Gastroesophageal sphincter (tissue), 3 donors: ENCODE results near the gene CPNE7.

Experiments used
- CTCF ChIP-seq, 4 experiments: fragments of 200-600 bp in 2 of 4; fragments of 450-650 bp in 2 of 4; sonication (generic) in 1 of 4; IDR thresholded peaks; one replicate each; pipeline ENCODE4 v1.5.1; 2017 to 2019; ENCODE audit warnings: antibody characterized with exemption in 4 of 4, mild to moderate bottlenecking in 2 of 4, moderate library complexity in 2 of 4
- POLR2A ChIP-seq, 2 donors: fragments of 450-650 bp; IDR thresholded peaks; one replicate each; pipeline ENCODE4 v1.6.1; 2017; ENCODE audit warnings: antibody characterized with exemption in 2 of 2, mild to moderate bottlenecking in 2 of 2, moderate library complexity in 1 of 2

DNA sequence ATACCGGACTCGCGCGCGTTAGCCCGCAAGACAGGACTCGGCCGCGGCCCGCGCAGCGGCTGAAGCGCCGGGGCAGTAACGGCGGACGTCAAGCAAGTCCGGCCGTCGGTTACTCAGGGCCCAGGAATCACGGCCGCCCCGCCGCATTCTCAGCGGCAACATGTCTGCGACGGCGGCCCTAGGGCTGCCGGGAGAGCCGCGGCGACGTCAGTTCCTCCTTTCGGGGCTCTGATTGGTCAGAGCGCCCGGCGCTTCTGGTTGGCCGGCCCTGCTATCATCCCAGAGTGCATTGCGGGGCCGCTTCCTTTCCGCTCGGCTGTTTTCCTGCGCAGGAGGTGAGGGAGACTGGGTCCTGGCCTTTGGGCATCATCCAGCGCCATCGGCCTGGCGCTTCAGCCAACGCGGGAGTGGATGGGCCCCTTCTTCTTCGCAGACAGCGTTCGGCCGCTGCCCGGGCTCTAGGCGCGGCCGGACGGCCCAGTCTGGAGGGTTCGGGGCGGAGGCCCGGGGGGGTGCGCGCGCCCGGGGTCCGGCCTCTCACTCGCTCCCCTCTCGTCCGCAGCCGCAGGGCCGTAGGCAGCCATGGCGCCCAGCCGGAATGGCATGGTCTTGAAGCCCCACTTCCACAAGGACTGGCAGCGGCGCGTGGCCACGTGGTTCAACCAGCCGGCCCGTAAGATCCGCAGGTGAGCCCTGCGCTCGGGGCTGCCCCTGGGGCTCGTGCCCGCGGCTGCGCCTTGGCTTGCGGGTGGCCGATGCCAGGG lies 15.0 kb upstream of the CPNE7 start, which contains the start of gene RPL13:
- TF ChIP-seq CTCF (IDR thresholded peaks at IDR 0.05): peak in 1 of 4 experiments; percentile 35
- TF ChIP-seq POLR2A (IDR thresholded peaks at IDR 0.05): peak; percentile 97 to 99
